GM23338 (cell line): ENCODE data around the gene CYP24A1. TPM values are rescaled to one million over a fixed set of nuclear protein-coding genes. Genes with fewer than 3 reads are reported as not detected.
A peak's percentile ranks its signal among the peaks of the same experiment; 100 is the strongest.

Experiments used
- ATAC-seq: fragments of 200-7000 bp; cut with Tn5 transposase; 3 replicates; pipeline ENCODE4 v1.9.1; 2020
- DNase-seq: peaks from one replicate; pipeline ENCODE4 v3.0.0-alpha.2; 2015; ENCODE audit warnings: low spot score
- H2AFZ ChIP-seq: fragments of 200-600 bp; sonication (generic); 2 replicates; pipeline ENCODE4 v1.8.0; 2016; ENCODE audit warnings: antibody characterized with exemption, mild to moderate bottlenecking, moderate library complexity
- H3F3A ChIP-seq: fragments of 200-600 bp; sonication (generic); replicated peaks from 2 replicates; pipeline ENCODE4 v1.8.0; 2017; ENCODE audit warnings: antibody characterized with exemption, mixed run types, low read depth
- H3K27ac ChIP-seq: fragments of 200-600 bp; sonication (generic); 2 replicates; pipeline ENCODE4 v1.6.1; 2016; ENCODE audit warnings: low read depth
- H3K27me3 ChIP-seq: fragments of 200-600 bp; sonication (generic); 2 replicates; pipeline ENCODE4 v1.8.0; 2016; ENCODE audit warnings: mild to moderate bottlenecking, mixed run types, moderate library complexity; ENCODE audit not compliant: insufficient read depth
- H3K36me3 ChIP-seq: fragments of 200-600 bp; sonication (generic); 2 replicates; pipeline ENCODE4 v1.8.0; 2016; ENCODE audit warnings: mild to moderate bottlenecking; ENCODE audit not compliant: insufficient read depth
- H3K4me1 ChIP-seq: fragments of 200-600 bp; sonication (generic); 2 replicates; pipeline ENCODE4 v1.8.0; 2016; ENCODE audit warnings: mild to moderate bottlenecking, moderate library complexity; ENCODE audit not compliant: insufficient read depth
- H3K4me2 ChIP-seq: fragments of 200-600 bp; sonication (generic); 2 replicates; pipeline ENCODE4 v1.7.1; 2017; ENCODE audit warnings: mixed run types
- H3K4me3 ChIP-seq: fragments of 200-600 bp; sonication (generic); 2 replicates; pipeline ENCODE4 v1.6.1; 2016; ENCODE audit warnings: mixed run types
- H3K79me2 ChIP-seq: fragments of 200-600 bp; sonication (generic); replicated peaks from 2 replicates; pipeline ENCODE4 v1.8.0; 2017; ENCODE audit warnings: mild to moderate bottlenecking; ENCODE audit not compliant: insufficient read depth
- H3K9me2 ChIP-seq: fragments of 200-600 bp; sonication (generic); 2 replicates; pipeline ENCODE4 v1.8.0; 2017; ENCODE audit not compliant: insufficient read depth
- H4K20me1 ChIP-seq: fragments of 200-600 bp; sonication (generic); replicated peaks from 2 replicates; pipeline ENCODE4 v1.8.0; 2017; ENCODE audit warnings: mild to moderate bottlenecking; ENCODE audit not compliant: insufficient read depth
- H3K27ac Mint-ChIP-seq: 2 replicates; pipeline ENCODE4 v1.8.0; 2020; ENCODE audit warnings: inconsistent platforms, mild to moderate bottlenecking, moderate library complexity, mixed read lengths
- H3K27me3 Mint-ChIP-seq: 3 replicates; pipeline ENCODE4 v1.8.0; 2022; ENCODE audit warnings: low read depth, mild to moderate bottlenecking, moderate library complexity, mixed read lengths, inconsistent platforms; ENCODE audit not compliant: insufficient read depth, poor library complexity
- H3K36me3 Mint-ChIP-seq: 3 replicates; pipeline ENCODE4 v1.8.0; 2021; ENCODE audit warnings: low read depth, mild to moderate bottlenecking, inconsistent platforms, moderate library complexity, mixed read lengths
- H3K4me1 Mint-ChIP-seq: 3 replicates; pipeline ENCODE4 v1.8.0; 2020; ENCODE audit warnings: mild to moderate bottlenecking, inconsistent platforms, mixed read lengths
- H3K4me3 Mint-ChIP-seq: 3 replicates; pipeline ENCODE4 v1.8.0; 2021; ENCODE audit warnings: moderate library complexity, mild to moderate bottlenecking, inconsistent platforms, mixed read lengths
- H3K9me3 Mint-ChIP-seq: 3 replicates; pipeline ENCODE4 v1.8.0; 2020; ENCODE audit warnings: moderate library complexity, mild to moderate bottlenecking, inconsistent platforms, mixed read lengths
- ETS1 ChIP-seq: IDR thresholded peaks from 2 replicates; pipeline ENCODE4 v1.6.1; 2016; ENCODE audit warnings: antibody characterized with exemption
- EZH2 ChIP-seq: fragments of 200-600 bp; sonication (generic); IDR thresholded peaks from one replicate; pipeline ENCODE4 v1.8.0; 2017; ENCODE audit warnings: antibody characterized with exemption, mild to moderate bottlenecking, low read depth; ENCODE audit not compliant: unreplicated experiment
- EZH2phosphoT487 ChIP-seq: fragments of 200-600 bp; sonication (generic); IDR thresholded peaks from one replicate; pipeline ENCODE4 v1.8.1; 2018; ENCODE audit warnings: antibody characterized with exemption; ENCODE audit not compliant: unreplicated experiment
- STAT1 ChIP-seq: IDR thresholded peaks from one replicate; pipeline ENCODE4 v1.6.1; 2016; ENCODE audit warnings: antibody characterized with exemption; ENCODE audit not compliant: unreplicated experiment
- ZNF114 ChIP-seq: fragments of 250-450 bp; sonication (Bioruptor Pico); IDR thresholded peaks from 2 replicates; pipeline ENCODE4 v1.5.0; 2020; ENCODE audit warnings: mild to moderate bottlenecking, moderate library complexity
- ZNF331 ChIP-seq: fragments of 250-450 bp; sonication (Bioruptor Pico); IDR thresholded peaks from 2 replicates; pipeline ENCODE4 v1.5.0; 2020; ENCODE audit warnings: low read depth, mild to moderate bottlenecking, moderate library complexity
- ZNF462 ChIP-seq: fragments of 250-450 bp; sonication (Bioruptor Pico); IDR thresholded peaks from 2 replicates; pipeline ENCODE4 v1.5.0; 2020; ENCODE audit warnings: mild to moderate bottlenecking, moderate library complexity
- polyA plus RNA-seq: library from polyadenylated mRNA; unstranded; fragments of >200 nt; fragmentation: Nextera tagmentation; extraction: Ambion mirVana; gene quantifications from 2 replicates; pipeline ENCODE4 v1.2.1, GENCODE V29; 2016
- total RNA-seq: library from RNA; depleted of rRNA; stranded (reverse); fragments of >200 nt; shearing (Covaris generic); gene quantifications from 2 replicates; pipeline ENCODE4 v1.2.3, GENCODE V29; 2014

The CYP24A1 gene
- total and polyA plus RNA-seq, 2 experiments from 2014 or later, result 0.10 TPM; not detected in 1

DNA sequence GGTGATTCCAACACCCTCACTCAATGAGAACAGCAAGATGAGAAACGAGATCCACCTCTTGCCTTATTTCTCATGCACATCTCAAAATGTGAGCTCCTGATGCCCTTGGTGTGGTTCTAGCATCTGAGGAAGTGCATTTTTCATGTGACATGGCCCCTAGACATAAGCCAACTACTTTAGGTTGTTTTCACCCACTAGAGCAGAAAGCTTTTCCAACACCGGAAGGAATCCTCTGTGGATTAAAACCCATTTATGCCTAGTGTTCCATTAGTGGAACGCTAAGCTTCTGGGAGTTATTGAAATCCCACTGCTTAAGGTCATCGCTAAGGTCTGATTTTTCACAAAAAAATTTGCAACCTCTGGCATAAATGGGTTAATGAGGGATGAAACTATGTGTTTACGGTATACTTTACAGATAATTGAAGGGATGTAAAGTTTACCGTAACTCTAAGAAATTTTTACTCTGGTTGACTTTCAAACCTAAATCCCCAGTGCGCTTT, 24.0 kb downstream of the CYP24A1 start (continued):
- TF ChIP-seq ZNF462, result no peak
- TF ChIP-seq ZNF331 (CRISPR knock-in tag), result no peak

- no peaks in the 10 kb centered on the region for H4K20me1 ChIP-seq
- H3K36me3 Mint-ChIP-seq, result no peaks in the 10 kb centered on the region; the same call in 2 of the 3 replicates
- H3K4me3 ChIP-seq, result no peak overlapping the region
- peak; percentile 31 for DNase-seq
- H3K36me3 ChIP-seq, result no peaks in the 10 kb centered on the region
- H3K27ac Mint-ChIP-seq, result no peak overlapping the region
- ATAC-seq, result no peak
- H3K4me1 Mint-ChIP-seq, result peaks cover 5% of the 10 kb centered on the region; the same call in 2 of the 3 replicates
- no peaks in the 10 kb centered on the region for H3K27me3 ChIP-seq
- H3K27me3 Mint-ChIP-seq, result no peaks in the 10 kb centered on the region
- no peaks in the 10 kb centered on the region for H3K9me2 ChIP-seq
- H3K4me2 ChIP-seq, result no peak overlapping the region
- H3K9me3 Mint-ChIP-seq, result no peaks in the 10 kb centered on the region
- H2AFZ ChIP-seq, result no peak overlapping the region
- H3K4me3 Mint-ChIP-seq, result no peak overlapping the region
- no peaks in the 10 kb centered on the region for H3K79me2 ChIP-seq
- no peaks in the 10 kb centered on the region for H3K4me1 ChIP-seq
- no peak overlapping the region for H3K27ac ChIP-seq
- H3F3A ChIP-seq, result no peaks in the 10 kb centered on the region
- no peak for TF ChIP-seq ZNF462
- no peak for TF ChIP-seq ETS1
- no peak for TF ChIP-seq EZH2
- TF ChIP-seq EZH2phosphoT487, result no peak
- no peak for TF ChIP-seq STAT1
- no peak for TF ChIP-seq ZNF114
Observed at GRCh38 chr20:54148947-54149764, 24.6 kb downstream of the CYP24A1 start.
